ENCODE measurements around the gene ZCCHC17.

GRCh38 chr1:31401241-31401640 is 104.4 kb downstream of the ZCCHC17 start:
- TF ChIP-seq, protein P1, sequence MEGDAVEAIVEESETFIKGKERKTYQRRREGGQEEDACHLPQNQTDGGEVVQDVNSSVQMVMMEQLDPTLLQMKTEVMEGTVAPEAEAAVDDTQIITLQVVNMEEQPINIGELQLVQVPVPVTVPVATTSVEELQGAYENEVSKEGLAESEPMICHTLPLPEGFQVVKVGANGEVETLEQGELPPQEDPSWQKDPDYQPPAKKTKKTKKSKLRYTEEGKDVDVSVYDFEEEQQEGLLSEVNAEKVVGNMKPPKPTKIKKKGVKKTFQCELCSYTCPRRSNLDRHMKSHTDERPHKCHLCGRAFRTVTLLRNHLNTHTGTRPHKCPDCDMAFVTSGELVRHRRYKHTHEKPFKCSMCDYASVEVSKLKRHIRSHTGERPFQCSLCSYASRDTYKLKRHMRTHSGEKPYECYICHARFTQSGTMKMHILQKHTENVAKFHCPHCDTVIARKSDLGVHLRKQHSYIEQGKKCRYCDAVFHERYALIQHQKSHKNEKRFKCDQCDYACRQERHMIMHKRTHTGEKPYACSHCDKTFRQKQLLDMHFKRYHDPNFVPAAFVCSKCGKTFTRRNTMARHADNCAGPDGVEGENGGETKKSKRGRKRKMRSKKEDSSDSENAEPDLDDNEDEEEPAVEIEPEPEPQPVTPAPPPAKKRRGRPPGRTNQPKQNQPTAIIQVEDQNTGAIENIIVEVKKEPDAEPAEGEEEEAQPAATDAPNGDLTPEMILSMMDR (IDR thresholded peaks at IDR 0.05), result no peak
- TF ChIP-seq EZH2 (IDR thresholded peaks at IDR 0.05; ENCODE audit: borderline replicate concordance, insufficient read depth, low read depth, low read length, poor library complexity, severe bottlenecking), result no peak

Measured in B cell (primary cell).